ENCODE measurements around the gene DPF1.

DPF1 gene

GRCh38 chr19:38221421-38221820, 2.6 kb downstream of the DPF1 start:
- no peak for DNase-seq (ENCODE audit: low read depth)

DNA sequence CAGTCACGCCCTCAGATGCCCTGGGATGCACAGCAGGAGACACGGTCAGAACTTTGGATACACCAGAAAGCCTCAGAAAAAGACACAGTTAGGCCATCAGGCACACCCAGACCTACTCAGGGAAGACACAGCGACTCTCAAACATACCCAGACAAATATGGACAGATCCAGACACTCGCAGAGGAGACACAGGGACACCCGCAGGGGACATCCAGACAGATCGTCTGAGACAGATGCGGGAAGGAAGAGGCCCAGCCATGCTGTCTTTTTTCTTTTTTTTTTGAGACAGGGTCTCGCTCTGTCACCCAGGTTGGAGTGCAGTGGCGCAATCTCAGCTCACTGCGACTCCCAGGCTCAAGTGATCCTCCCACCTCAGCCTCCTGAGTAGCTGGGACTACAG, 4.8 kb downstream of the DPF1 start:
- DNase-seq (ENCODE audit: low read depth) = no peak

GRCh38 chr19:38218204-38218603, 5.8 kb downstream of the DPF1 start:
- DNase-seq (ENCODE audit: low read depth) = no peak

GRCh38 chr19:38216785-38217641, 7.0 kb downstream of the DPF1 start:
- DNase-seq (ENCODE audit: low read depth) = no peak

DNA sequence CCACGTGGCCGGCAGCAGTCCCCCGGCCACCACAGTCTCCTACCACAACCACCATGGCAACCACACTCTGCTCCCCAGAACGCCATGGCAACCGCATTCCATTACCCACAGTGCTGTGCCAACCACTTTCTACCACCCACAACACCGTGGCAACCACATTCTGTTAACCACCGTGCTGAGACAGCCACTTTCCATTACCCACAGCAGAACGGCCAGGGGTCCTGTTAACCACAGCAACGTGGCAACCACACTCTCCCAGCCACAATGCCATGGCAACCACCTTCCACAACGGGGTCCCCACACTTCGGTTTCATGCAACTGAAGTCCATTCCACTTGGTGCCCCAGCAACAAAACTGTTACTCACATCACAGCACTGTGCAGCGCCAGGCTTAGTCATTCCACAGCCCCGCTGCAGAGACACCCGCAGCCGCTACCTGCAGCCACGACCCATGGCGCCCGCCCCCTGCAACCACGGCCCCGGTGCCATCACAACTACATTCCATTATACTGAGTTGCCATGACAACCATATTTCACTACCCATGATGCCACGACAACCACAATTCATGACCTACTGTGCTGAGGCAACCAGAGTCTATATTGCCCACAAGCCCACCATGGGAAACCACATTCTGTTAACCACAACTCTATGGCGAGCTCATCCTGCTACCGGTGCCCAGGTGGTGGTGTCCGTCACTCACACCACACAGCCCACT, 10.0 kb downstream of the DPF1 start:
- DNase-seq (ENCODE audit: low read depth) = peak; percentile 81

- no peak for DNase-seq (ENCODE audit: low read depth)
Measured at GRCh38 chr19:38213469-38213868, 10.6 kb downstream of the DPF1 start.

- DNase-seq (ENCODE audit: low read depth) = no peak
Measured at GRCh38 chr19:38211766-38212165, 12.3 kb downstream of the DPF1 start.

- no peak for DNase-seq (ENCODE audit: low read depth)
Measured at GRCh38 chr19:38211151-38211591, 12.9 kb downstream of the DPF1 start.

GRCh38 chr19:38210458-38210987, 13.5 kb downstream of the DPF1 start:
- no peak for DNase-seq (ENCODE audit: low read depth)

GRCh38 chr19:38209671-38210457, 14.2 kb downstream of the DPF1 start:
- DNase-seq (ENCODE audit: low read depth) = peak; percentile 40

- no peak for DNase-seq (ENCODE audit: low read depth)
Measured at GRCh38 chr19:38209152-38209551, 14.9 kb downstream of the DPF1 start.

DNA sequence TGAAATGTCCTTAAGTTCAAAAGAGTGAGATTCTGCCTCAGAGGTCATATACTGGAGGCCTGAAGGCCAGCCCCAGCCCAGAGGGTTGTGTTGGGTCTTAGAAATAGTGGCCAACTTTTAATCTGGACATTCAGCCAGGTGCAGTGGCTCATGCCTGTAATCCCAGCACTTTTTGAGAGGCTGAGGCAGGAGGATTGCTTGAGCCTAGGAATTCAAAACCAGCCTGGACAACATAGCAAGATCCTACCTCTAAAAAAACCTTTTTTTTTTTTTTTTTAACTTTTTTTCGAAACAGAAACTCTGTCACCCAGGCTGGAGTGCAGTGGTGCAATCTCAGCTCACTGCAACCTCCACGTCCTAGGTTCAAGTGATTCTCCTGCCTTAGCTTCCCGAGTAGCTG, 15.5 kb downstream of the DPF1 start:
- no peak for DNase-seq (ENCODE audit: low read depth)

GRCh38 chr19:38207543-38207942, 16.5 kb downstream of the DPF1 start:
- DNase-seq (ENCODE audit: low read depth) = no peak

DNA sequence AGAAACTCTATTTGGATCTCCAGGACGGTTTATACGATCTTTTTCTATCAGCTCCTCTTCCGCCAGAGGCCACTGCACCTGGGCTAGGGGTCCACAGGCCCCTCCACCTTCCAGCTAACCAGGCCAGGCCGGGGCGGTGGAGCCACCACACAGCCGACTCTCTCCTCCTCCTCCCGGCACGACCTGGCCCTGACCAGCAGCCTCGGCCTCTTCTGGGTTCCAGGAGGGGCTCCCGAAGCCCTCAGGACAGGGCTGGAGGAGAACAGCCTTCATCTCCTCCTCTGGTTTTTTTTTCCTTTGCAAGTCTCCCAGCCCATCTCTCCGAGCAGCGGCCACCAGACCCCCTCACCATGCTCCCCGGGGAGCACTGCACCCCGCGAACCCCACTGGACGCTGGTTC, 17.1 kb downstream of the DPF1 start:
- DNase-seq (ENCODE audit: low read depth) = no peak

DNA sequence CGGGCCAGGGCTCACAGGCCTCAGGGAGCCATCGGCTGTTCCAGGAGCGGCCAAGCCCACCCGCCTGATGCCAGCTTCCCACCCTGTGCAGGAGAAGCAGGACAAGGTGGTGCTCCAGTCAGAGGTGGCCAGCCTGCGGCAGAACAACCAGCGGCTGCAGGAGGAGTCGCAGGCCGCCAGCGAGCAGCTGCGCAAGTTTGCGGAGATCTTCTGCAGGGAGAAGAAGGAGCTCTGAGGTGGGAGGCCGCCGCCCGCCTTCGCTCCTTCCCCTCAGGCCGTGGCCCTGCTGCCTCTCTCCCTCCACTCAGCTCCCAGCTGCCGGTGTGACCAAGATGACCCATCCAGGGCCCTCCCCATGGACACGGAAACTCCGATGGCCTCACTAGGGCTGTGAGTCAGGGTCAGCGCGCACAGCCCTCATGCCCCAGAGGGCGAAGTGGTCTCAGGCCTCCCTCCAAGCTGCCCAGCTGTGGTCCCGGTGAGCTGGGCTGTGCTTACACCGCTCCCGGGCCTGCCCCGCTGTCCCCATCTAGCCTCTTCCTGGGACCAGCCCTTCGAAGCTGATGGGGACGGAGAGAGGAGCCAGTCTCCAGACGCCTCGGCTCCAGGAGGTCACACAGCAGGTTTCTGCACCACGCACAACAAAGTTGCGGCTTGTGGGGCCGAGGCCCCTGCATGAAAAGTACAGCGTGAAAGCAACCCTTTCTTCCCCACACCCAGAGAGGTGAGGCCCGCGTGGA, 17.8 kb downstream of the DPF1 start:
- DNase-seq (ENCODE audit: low read depth) = no peak

GRCh38 chr19:38204728-38205127, 19.3 kb downstream of the DPF1 start:
- DNase-seq (ENCODE audit: low read depth) = no peak

DNA sequence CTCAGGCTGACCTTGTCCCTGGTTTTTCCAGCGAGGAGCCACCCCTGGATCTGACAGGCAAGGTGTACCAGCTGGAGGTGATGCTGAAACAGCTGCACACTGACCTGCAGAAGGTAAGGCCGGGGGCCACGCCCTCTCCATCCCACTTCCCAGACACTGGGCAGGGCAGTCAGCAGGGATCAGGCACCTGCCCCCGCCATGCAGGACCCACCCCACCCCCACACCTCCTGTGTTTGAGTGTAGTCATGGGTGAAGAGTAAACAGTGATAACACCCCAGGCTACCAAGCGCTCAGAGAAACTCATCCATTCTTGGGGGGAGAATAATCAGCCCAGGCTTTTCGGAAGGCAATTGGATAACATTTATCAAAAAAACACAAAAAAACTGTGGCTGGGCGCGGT, 19.9 kb downstream of the DPF1 start:
- no peak for DNase-seq (ENCODE audit: low read depth)

GRCh38 chr19:38203197-38203596, 20.8 kb downstream of the DPF1 start:
- no peak for DNase-seq (ENCODE audit: low read depth)

- no peak for DNase-seq (ENCODE audit: low read depth)
Measured at GRCh38 chr19:38202504-38202903, 21.5 kb downstream of the DPF1 start.

GRCh38 chr19:38201731-38202130, 22.3 kb downstream of the DPF1 start:
- DNase-seq (ENCODE audit: low read depth) = no peak

DNA sequence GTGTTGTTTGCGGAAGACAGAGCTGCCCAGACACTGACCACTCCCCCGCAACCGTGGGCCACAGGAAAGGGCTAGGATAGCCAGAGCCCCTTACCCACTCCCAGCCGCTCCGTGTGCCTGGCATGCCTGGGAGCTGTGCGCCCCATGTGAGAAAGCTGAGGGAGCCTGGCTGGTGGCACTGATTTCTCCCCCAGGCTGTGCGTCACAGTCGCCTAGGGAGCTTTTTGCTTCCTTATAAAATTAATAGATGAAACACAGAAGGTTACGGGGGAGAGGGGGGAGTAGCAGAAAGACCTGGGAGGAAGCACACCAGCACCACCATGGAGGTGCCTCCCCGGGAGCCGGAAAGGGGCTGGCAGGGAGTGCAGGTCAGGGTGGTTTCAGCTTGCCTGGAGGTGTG, 24.7 kb downstream of the DPF1 start:
- no peak for DNase-seq (ENCODE audit: low read depth)

Measured in ELR (cell line).